HG03565 (cell line): ENCODE measurements around the gene RASAL2.
A peak's percentile ranks its signal among the peaks of the same experiment; 100 is the strongest.
"Not testable (repeated sequence)": the region's sequence is repeated elsewhere in the genome, so short reads cannot be mapped to it uniquely, and the experiment has no call there.

Experiments used
- ATAC-seq: cut with Tn5 transposase; IDR thresholded peaks from one replicate; pipeline ENCODE4 v1.9.1; 2021; ENCODE audit warnings: mild to moderate bottlenecking, moderate library complexity; ENCODE audit not compliant: unreplicated experiment

Gene RASAL2

GRCh38 chr1:178273707-178274410 is 180.0 kb downstream of the RASAL2 start:
- ATAC-seq, result peak; percentile 83

- no peak for ATAC-seq
These were observed 181.1 kb downstream of the RASAL2 start for GRCh38 chr1:178275049-178275448.

GRCh38 chr1:178275553-178275952 is 181.6 kb downstream of the RASAL2 start:
- no peak for ATAC-seq

GRCh38 chr1:178277793-178278530 is 184.1 kb downstream of the RASAL2 start:
- ATAC-seq, result no peak

- no peak for ATAC-seq
These were observed 185.2 kb downstream of the RASAL2 start for GRCh38 chr1:178278916-178279686.

- ATAC-seq, result no peak
These were observed 189.1 kb downstream of the RASAL2 start for GRCh38 chr1:178282949-178283367.

- no peak for ATAC-seq
These were observed 189.5 kb downstream of the RASAL2 start for GRCh38 chr1:178283409-178283808.

- ATAC-seq, result no peak
These were observed 190.2 kb downstream of the RASAL2 start for GRCh38 chr1:178284058-178284457.

- ATAC-seq, result no peak
These were observed 197.3 kb downstream of the RASAL2 start for GRCh38 chr1:178291166-178291565.

- no peak for ATAC-seq
These were observed 200.8 kb downstream of the RASAL2 start for GRCh38 chr1:178294654-178295053.

- no peak for ATAC-seq
These were observed 206.4 kb downstream of the RASAL2 start for GRCh38 chr1:178300352-178300699.

- ATAC-seq, result no peak
These were observed 207.2 kb downstream of the RASAL2 start for GRCh38 chr1:178301141-178301540.

GRCh38 chr1:178307264-178307663 is 213.4 kb downstream of the RASAL2 start:
- no peak for ATAC-seq

- no peak for ATAC-seq
These were observed 214.5 kb downstream of the RASAL2 start for GRCh38 chr1:178308438-178308837.

GRCh38 chr1:178310685-178311105 is 216.8 kb downstream of the RASAL2 start:
- ATAC-seq, result peak; percentile 92

- no peak for ATAC-seq
These were observed 217.3 kb downstream of the RASAL2 start for GRCh38 chr1:178311164-178311563.

GRCh38 chr1:178320280-178320982 is 226.5 kb downstream of the RASAL2 start:
- ATAC-seq, result not testable (repeated sequence)

GRCh38 chr1:178323067-178323466 is 229.2 kb downstream of the RASAL2 start:
- no peak for ATAC-seq

- ATAC-seq, result no peak
These were observed 230.1 kb downstream of the RASAL2 start for GRCh38 chr1:178324003-178324402.

GRCh38 chr1:178328728-178329127 is 234.8 kb downstream of the RASAL2 start:
- ATAC-seq, result no peak

- ATAC-seq, result no peak
These were observed 236.2 kb downstream of the RASAL2 start for GRCh38 chr1:178330153-178330552.
